ENCODE results near the gene PMVK.

The PMVK gene

DNA sequence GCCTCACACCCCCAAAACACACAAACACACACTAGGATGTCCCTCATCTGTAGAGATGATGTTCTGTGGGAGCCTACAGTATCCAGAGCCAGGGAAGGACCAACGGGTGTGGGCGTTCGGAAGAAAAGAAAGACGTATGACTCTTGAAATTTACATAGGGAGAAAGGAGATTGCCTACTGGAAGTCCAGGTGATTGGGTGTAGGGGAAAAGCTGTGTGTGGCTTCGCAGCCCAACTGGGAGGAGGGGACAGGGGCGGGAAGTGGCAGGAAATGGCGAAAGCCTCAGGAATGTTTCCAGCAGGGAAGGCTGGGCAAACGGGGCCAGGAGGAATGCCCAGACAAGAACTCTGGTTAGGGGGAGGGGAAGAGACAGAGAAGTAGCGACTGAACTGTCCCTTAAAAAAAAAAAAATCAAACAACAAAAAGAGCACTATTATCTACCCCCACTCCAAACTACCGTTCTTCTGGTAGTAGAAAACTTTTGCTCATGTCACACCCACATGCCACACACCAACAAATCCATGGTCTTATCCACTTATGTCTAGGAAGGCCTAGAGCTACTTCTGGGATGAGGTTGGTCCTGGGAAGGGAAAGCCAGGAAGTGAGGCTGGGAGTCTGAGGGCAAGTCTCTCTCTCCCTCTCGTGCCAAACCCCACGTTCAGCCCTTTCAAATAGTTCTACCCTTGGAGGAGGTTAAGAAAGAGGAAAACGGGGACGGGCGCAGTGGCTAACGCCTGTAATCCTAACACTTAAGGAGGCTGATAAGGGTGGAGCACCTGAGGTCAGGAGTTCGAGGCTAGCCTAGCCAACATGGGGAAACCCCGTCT is 36.2 kb upstream of the PMVK start:
- Histone ChIP-seq H3K4me1 (ENCODE audit: control insufficient read depth, insufficient read depth, low read length) (peaks cover 28% of the 10 kb centered on the region), H3K27ac (ENCODE audit: low read depth, low read length) (peak overlapping the region; percentile 98), H3K36me3 (ENCODE audit: control insufficient read depth, insufficient read depth, low read length) (peaks cover 9% of the 10 kb centered on the region), H3K9ac (ENCODE audit: low read length) (peak overlapping the region; percentile 51), H3K4me3 (ENCODE audit: low read length) (peak overlapping the region; percentile 88), H3K27me3 (ENCODE audit: control insufficient read depth, insufficient read depth, low read length) (no peaks in the 10 kb centered on the region)

DNA sequence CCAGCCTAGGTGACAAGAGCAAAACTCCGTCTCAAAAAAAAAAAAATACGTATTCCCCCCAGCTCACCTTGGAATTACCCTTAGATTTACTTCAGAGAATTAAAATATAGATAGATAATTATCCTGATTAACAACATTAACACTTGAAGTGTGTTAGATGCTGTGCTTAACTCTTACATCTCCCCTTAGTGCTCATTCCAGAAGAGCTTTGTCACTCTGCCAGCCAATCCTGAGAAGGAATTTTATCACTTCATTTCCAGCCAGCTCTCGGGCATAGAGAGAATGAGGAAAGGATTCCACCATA is 35.6 kb upstream of the PMVK start:
- Histone ChIP-seq H3K4me3 (ENCODE audit: low read length) (peak overlapping the region; percentile 45), H3K27ac (ENCODE audit: low read depth, low read length) (peak overlapping the region; percentile 98), H3K27me3 (ENCODE audit: control insufficient read depth, insufficient read depth, low read length) (no peaks in the 10 kb centered on the region), H3K4me1 (ENCODE audit: control insufficient read depth, insufficient read depth, low read length) (peaks cover 28% of the 10 kb centered on the region), H3K36me3 (ENCODE audit: control insufficient read depth, insufficient read depth, low read length) (peaks cover 12% of the 10 kb centered on the region), H3K9ac (ENCODE audit: low read length) (peak overlapping the region; percentile 51)

DNA sequence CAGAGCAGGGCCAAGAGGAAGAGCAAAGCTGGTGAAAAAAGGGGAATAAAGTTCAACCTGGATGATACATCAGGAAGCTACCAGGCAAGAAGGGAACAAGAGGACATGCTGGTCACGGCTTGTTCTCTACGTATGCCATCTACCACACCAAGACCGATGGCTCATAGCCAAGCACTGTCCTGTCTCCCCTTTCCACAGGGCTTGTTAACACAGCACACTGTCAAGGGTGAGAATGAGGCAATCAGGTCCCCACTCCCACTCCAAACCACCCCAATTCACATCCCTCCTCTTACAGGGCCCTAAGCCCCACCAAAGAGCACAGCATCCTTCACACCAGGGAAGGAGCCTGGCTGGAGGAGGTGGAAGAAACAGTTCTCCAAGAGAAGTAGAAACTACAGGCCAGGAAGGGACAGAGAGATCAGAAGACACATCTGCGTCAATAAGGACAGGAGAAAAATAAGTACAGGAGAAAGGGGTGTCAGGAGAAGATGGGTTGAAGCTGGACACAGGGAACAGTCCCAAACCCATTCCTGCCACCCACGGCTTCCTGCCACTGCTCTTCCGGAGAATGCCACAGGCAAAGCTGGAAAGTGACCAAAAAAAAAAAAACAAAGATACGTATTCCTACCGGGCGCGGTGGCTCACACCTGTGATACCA is 35.0 kb upstream of the PMVK start:
- no peaks in the 10 kb centered on the region for H3K27me3 ChIP-seq (ENCODE audit: control insufficient read depth, insufficient read depth, low read length)
- peak overlapping the region; percentile 95 for H3K27ac ChIP-seq (ENCODE audit: low read depth, low read length)
- H3K9ac ChIP-seq (ENCODE audit: low read length), result peak overlapping the region; percentile 42
- H3K4me1 ChIP-seq (ENCODE audit: control insufficient read depth, insufficient read depth, low read length), result peaks cover 28% of the 10 kb centered on the region
- peaks cover 17% of the 10 kb centered on the region for H3K36me3 ChIP-seq (ENCODE audit: control insufficient read depth, insufficient read depth, low read length)
- H3K4me3 ChIP-seq (ENCODE audit: low read length), result peak overlapping the region; percentile 47

DNA sequence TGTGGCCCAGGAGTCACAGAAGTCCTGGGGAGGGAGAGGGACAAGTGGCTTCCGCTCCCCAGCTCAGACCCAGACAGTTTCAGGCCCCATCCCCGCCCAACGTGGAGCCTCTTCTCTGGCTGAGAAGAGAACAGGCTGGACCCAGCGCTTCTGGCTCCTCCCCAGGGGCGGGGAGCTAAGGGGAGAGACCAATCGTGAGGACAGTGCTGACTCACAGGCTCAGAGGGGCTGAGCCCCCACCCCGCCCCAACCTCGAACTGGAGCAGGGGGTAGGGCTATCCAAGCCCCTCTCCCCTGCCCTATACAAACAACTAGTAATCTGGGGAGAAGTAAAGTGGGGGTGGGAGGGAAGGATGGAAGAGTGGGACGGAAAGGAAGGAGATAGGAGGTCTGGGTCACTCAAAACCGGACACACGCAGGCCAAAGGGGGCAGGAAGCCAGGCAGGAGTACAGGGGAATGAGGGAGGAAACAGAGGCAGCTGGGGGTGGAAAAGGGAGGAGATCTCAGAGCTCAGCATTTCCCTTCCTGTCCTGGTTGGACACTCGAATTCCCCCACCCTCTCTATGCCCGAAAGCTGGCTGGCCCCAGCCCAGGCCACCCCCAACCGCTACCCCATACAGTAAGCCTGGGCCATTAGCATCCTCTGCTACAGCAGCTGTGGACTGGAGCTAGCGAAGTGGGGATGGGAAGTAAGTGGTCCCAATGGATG is 34.3 kb upstream of the PMVK start, which contains the start of gene SHC1:
TSS of gene SHC1 (minus strand) at position 117 of the 710 bp plus-strand sequence. CDS start 221 bp downstream, outside the sequence.
- Histone ChIP-seq H3K4me1 (ENCODE audit: control insufficient read depth, insufficient read depth, low read length) (peaks cover 25% of the 10 kb centered on the region), H3K27ac (ENCODE audit: low read depth, low read length) (peak within 1 kb of the TSS; percentile 95), H3K4me3 (ENCODE audit: low read length) (peak within 1 kb of the TSS; percentile 47)

DNA sequence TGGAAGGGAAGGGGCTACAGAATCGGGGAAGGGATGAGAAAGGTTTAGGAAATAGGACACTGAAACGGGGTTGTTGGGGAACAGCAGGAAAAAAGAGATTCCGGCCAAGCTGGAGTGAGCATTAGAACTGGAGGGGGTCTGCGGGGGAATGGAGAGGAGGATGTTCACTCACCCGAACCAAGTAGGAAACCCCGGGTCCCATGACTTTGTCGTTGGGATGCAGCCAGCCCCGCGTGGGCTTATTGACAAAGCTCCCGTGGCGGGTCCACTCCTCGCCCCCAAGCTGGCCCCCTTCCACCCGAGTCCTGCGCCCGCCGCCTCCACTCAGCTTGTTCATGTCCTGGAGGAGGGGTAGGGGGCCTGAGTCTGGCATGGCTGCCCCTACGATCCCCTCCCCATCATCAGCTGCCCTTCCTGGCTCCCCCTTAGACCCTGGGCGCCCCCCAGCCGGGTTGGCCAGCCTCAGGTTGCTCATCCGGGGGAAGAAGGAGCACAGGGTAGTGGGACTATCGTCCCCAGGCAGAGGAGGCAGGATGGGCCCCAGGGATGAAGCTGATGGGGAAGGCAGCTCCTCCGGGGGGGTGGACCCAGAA is 33.4 kb upstream of the PMVK start:
- H3K27me3 ChIP-seq (ENCODE audit: control insufficient read depth, insufficient read depth, low read length), result no peaks in the 10 kb centered on the region
- H3K27ac ChIP-seq (ENCODE audit: low read depth, low read length), result peak overlapping the region; percentile 95
- peaks cover 25% of the 10 kb centered on the region for H3K4me1 ChIP-seq (ENCODE audit: control insufficient read depth, insufficient read depth, low read length)
- H3K4me3 ChIP-seq (ENCODE audit: low read length), result peak overlapping the region; percentile 47
- H3K9ac ChIP-seq (ENCODE audit: low read length), result no peak overlapping the region
- H3K36me3 ChIP-seq (ENCODE audit: control insufficient read depth, insufficient read depth, low read length), result peaks cover 24% of the 10 kb centered on the region

More for the DNA sequence above, 34.3 kb upstream of the PMVK start, which contains the start of gene SHC1:
- Histone ChIP-seq H3K27me3 (ENCODE audit: control insufficient read depth, insufficient read depth, low read length) (no peaks in the 10 kb centered on the region), H3K36me3 (ENCODE audit: control insufficient read depth, insufficient read depth, low read length) (peaks cover 21% of the 10 kb centered on the region), H3K9ac (ENCODE audit: low read length) (peak within 1 kb of the TSS; percentile 42)

DNA sequence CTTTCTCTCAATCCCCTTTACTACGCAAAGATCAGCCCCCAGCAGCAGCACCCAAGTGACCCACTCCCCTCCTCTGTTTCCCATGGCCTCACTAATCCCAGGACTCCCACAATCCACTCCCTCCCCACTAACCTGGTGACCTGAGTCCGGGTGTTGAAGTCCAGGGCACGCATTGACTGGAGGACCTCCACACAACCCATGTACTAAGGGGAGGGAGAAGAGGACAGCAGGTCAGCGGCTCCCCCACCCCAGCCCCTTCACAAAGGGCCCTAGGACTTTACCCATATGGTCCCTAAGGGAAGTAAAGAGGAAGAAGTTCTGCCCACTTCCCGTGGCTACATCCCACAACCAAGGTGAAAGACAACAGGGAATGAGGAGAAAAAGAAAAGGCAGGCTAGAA is 32.7 kb upstream of the PMVK start:
- H3K27me3 ChIP-seq (ENCODE audit: control insufficient read depth, insufficient read depth, low read length), result no peaks in the 10 kb centered on the region
- H3K4me3 ChIP-seq (ENCODE audit: low read length), result peak overlapping the region; percentile 1
- H3K36me3 ChIP-seq (ENCODE audit: control insufficient read depth, insufficient read depth, low read length), result peaks cover 31% of the 10 kb centered on the region
- H3K4me1 ChIP-seq (ENCODE audit: control insufficient read depth, insufficient read depth, low read length), result peaks cover 25% of the 10 kb centered on the region
- no peak overlapping the region for H3K27ac ChIP-seq (ENCODE audit: low read depth, low read length)
- H3K9ac ChIP-seq (ENCODE audit: low read length), result no peak overlapping the region

DNA sequence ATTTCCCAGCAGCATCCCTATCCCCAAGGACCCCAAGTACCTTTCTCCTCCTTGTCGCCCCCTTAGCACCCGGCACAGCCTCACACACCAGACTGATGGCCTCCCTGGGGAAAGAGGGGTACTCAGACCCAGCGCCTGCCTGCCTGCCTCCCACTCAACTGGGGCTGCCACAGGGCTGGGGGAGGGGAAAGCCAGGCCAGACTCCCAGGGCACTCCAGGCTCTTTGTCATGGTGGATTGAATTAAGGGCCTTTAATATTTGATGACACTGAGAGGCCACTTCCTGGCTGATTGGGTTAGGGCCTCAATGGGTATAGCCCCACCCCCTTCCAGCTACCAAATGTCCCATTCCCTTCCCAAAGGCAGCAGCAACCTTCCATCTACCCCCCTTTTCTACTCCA is 32.2 kb upstream of the PMVK start:
- no peak overlapping the region for H3K27ac ChIP-seq (ENCODE audit: low read depth, low read length)
- no peak overlapping the region for H3K4me3 ChIP-seq (ENCODE audit: low read length)
- H3K9ac ChIP-seq (ENCODE audit: low read length), result no peak overlapping the region
- H3K36me3 ChIP-seq (ENCODE audit: control insufficient read depth, insufficient read depth, low read length), result peaks cover 32% of the 10 kb centered on the region
- no peaks in the 10 kb centered on the region for H3K27me3 ChIP-seq (ENCODE audit: control insufficient read depth, insufficient read depth, low read length)
- H3K4me1 ChIP-seq (ENCODE audit: control insufficient read depth, insufficient read depth, low read length), result peaks cover 25% of the 10 kb centered on the region

DNA sequence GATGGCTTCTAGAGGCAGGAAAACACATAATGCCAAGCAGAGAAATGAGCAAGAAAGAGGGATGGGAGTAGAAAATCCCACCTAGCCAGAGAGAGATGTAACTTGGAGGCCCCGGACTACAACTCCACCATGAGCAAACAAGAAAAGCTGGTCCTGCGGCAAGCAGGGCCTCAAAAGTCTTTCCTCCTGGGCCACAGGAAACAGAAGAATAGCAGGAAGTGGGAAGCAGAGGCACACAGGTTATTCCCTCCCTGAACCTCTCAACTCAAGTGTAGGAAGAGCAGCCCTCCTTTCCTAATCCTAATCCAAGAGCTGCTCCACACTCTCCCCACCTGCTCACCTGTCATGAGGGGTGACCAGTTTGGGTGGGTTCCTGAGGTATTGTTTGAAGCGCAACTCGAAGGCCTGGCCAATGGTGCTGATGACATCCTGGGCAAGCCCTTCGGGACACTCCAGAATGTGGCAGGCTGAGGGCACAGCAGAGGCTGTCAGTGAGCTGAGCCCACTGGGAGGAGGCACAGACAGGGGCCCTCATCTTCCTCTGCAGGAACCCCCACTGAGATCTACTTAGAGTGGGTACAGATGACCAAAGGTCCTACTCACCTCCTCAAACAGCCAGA is 30.9 kb upstream of the PMVK start:
- Histone ChIP-seq H3K9ac (ENCODE audit: low read length) (no peak overlapping the region), H3K4me1 (ENCODE audit: control insufficient read depth, insufficient read depth, low read length) (peaks cover 18% of the 10 kb centered on the region), H3K27me3 (ENCODE audit: control insufficient read depth, insufficient read depth, low read length) (no peaks in the 10 kb centered on the region), H3K4me3 (ENCODE audit: low read length) (no peak overlapping the region), H3K27ac (ENCODE audit: low read depth, low read length) (no peak overlapping the region), H3K36me3 (ENCODE audit: control insufficient read depth, insufficient read depth, low read length) (peaks cover 32% of the 10 kb centered on the region)

DNA sequence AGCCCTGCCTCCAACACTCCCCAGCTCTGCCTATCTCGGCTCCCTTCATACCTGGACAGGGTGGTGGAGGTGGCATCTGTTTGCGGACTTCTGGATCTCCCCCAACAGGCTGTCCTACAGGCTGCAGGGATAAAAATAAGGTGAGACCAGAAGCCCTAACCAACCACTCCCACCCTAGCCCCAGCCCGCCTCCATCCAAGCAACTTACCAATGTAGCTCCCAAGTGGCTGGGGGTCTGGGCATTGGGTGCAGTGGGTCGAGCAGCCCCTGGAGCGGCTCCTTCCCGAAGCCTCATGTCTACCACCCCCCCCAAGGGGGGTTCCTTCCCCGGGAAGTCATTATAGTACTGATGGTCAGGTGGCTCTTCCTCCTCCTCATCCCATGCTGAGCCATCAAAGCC is 29.6 kb upstream of the PMVK start:
- H3K27me3 ChIP-seq (ENCODE audit: control insufficient read depth, insufficient read depth, low read length), result no peaks in the 10 kb centered on the region
- peaks cover 9% of the 10 kb centered on the region for H3K4me1 ChIP-seq (ENCODE audit: control insufficient read depth, insufficient read depth, low read length)
- H3K4me3 ChIP-seq (ENCODE audit: low read length), result no peak overlapping the region
- no peak overlapping the region for H3K27ac ChIP-seq (ENCODE audit: low read depth, low read length)
- peaks cover 32% of the 10 kb centered on the region for H3K36me3 ChIP-seq (ENCODE audit: control insufficient read depth, insufficient read depth, low read length)
- no peak overlapping the region for H3K9ac ChIP-seq (ENCODE audit: low read length)

DNA sequence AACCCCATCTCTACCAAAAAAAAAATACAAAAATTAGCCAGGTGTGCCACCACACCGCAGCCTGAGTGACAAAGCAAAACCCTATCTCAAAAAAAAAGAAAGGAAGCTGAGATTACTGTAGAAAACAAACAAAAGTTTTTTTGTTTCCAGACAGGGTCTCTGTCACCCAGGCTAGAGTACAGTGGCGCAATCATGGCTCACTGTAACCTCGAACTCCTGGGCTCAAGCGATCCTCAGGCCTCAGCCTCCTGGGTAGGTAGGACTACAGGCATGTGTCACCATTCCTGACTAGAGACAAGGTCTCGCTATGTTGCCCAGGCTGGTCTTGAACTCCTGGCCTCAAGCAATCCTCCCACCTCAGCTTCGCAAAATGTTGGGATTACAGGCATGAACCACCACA is 27.8 kb upstream of the PMVK start:
- H3K27ac ChIP-seq (ENCODE audit: low read depth, low read length), result no peak overlapping the region
- no peak overlapping the region for H3K9ac ChIP-seq (ENCODE audit: low read length)
- no peaks in the 10 kb centered on the region for H3K27me3 ChIP-seq (ENCODE audit: control insufficient read depth, insufficient read depth, low read length)
- H3K4me1 ChIP-seq (ENCODE audit: control insufficient read depth, insufficient read depth, low read length), result peaks cover 8% of the 10 kb centered on the region
- no peak overlapping the region for H3K4me3 ChIP-seq (ENCODE audit: low read length)
- peaks cover 31% of the 10 kb centered on the region for H3K36me3 ChIP-seq (ENCODE audit: control insufficient read depth, insufficient read depth, low read length)

DNA sequence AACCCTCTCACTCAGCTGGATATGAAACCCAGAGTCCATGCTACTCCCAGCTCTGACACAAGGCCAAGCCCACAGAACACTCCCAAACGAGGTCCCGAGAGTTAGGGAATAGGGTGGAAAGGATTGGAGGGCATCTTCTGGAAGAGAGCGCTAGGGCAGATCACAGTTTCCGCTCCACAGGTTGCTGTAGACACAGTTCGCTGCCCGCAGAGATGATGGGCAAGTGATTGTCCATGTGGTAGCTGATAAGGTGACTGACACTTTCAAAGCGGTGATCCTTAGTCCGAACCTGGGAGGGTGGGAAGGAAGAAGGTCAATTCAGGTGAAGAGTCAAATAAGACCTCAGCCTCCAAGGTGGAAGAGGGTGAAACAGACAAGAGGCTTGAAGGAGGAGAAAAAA is 27.1 kb upstream of the PMVK start:
- H3K9ac ChIP-seq (ENCODE audit: low read length), result no peak overlapping the region

More for the DNA sequence above, 27.1 kb upstream of the PMVK start:
- Histone ChIP-seq H3K27ac (ENCODE audit: low read depth, low read length) (no peak overlapping the region), H3K4me3 (ENCODE audit: low read length) (no peak overlapping the region), H3K27me3 (ENCODE audit: control insufficient read depth, insufficient read depth, low read length) (no peaks in the 10 kb centered on the region), H3K4me1 (ENCODE audit: control insufficient read depth, insufficient read depth, low read length) (peaks cover 8% of the 10 kb centered on the region), H3K36me3 (ENCODE audit: control insufficient read depth, insufficient read depth, low read length) (peaks cover 31% of the 10 kb centered on the region)
